G401 (cell line): ENCODE measurements around the gene MTHFS. TPM values are rescaled to one million over a fixed set of nuclear protein-coding genes. Genes with fewer than 3 reads are reported as not detected.
"Not testable (repeated sequence)": the region's sequence is repeated elsewhere in the genome, so short reads cannot be mapped to it uniquely, and the experiment has no call there.

Source experiments
- DNase-seq: peaks from one replicate; pipeline ENCODE4 v3.0.0-alpha.2; 2015; ENCODE audit warnings: low spot score
- in situ Hi-C: cut with HindIII; loops from 2 replicates; pipeline ENCODE4 v1.10.0; 2016; ENCODE audit warnings: low sequenced_read_pairs, mixed read lengths
- total RNA-seq: library from RNA; depleted of rRNA; stranded (reverse); fragments of >200 nt; shearing (Covaris generic); gene quantifications from 2 replicates; pipeline ENCODE4 v1.2.3, GENCODE V29; 2014; rRNA removed

Gene MTHFS
- 83.6 and 92.9 TPM in 2 replicates for total RNA-seq

GRCh38 chr15:79896634-79897379 lies at the start of gene MTHFS:
MTHFS (minus strand) TSS chr15:79897014; CDS start chr15:79896988, 26 bp downstream.
- in situ Hi-C loops = no loop called here
- peak; percentile 75 for DNase-seq

- no peak for DNase-seq
- in situ Hi-C loops = no loop called here
Observed at GRCh38 chr15:79944622-79945021, 47.8 kb upstream of the MTHFS start.

GRCh38 chr15:79943820-79944219 lies 47.0 kb upstream of the MTHFS start:
- in situ Hi-C loops = no loop called here
- DNase-seq = no peak

GRCh38 chr15:79942741-79943481 lies 46.1 kb upstream of the MTHFS start:
- DNase-seq = no peak
- in situ Hi-C loops = no loop called here

GRCh38 chr15:79939399-79939798 lies 42.6 kb upstream of the MTHFS start:
- in situ Hi-C loops = no loop called here

GRCh38 chr15:79938143-79938542 lies 41.3 kb upstream of the MTHFS start:
- no peak for DNase-seq
- in situ Hi-C loops = no loop called here

More at GRCh38 chr15:79939399-79939798, 42.6 kb upstream of the MTHFS start:
- DNase-seq = no peak

- in situ Hi-C loops = not testable (repeated sequence)
Observed at GRCh38 chr15:79935556-79936201, 38.9 kb upstream of the MTHFS start.

GRCh38 chr15:79933231-79933630 lies 36.4 kb upstream of the MTHFS start:
- DNase-seq = no peak
- in situ Hi-C loops = no loop called here

More at GRCh38 chr15:79935556-79936201, 38.9 kb upstream of the MTHFS start:
- not testable (repeated sequence) for DNase-seq

GRCh38 chr15:79932447-79932846 lies 35.6 kb upstream of the MTHFS start:
- no peak for DNase-seq
- in situ Hi-C loops = no loop called here

GRCh38 chr15:79930516-79930915 lies 33.7 kb upstream of the MTHFS start:
- in situ Hi-C loops = no loop called here
- no peak for DNase-seq

- in situ Hi-C loops = no loop called here
- no peak for DNase-seq
Observed at GRCh38 chr15:79929412-79929811, 32.6 kb upstream of the MTHFS start.

- in situ Hi-C loops, DNase-seq: not testable (repeated sequence)
Observed at GRCh38 chr15:79926116-79926515, 29.3 kb upstream of the MTHFS start.

- in situ Hi-C loops = no loop called here
- DNase-seq = no peak
Observed at GRCh38 chr15:79924379-79924778, 27.6 kb upstream of the MTHFS start.

GRCh38 chr15:79923515-79924169 lies 26.8 kb upstream of the MTHFS start:
- in situ Hi-C loops = no loop called here
- DNase-seq = peak; percentile 96

GRCh38 chr15:79923079-79923514 lies 26.3 kb upstream of the MTHFS start:
- in situ Hi-C loops = no loop called here
- DNase-seq = peak; percentile 57

GRCh38 chr15:79922512-79923078 lies 25.8 kb upstream of the MTHFS start:
- peak; percentile 22 for DNase-seq
- in situ Hi-C loops = no loop called here

GRCh38 chr15:79919749-79920511 lies 23.1 kb upstream of the MTHFS start:
- no peak for DNase-seq
- in situ Hi-C loops = no loop called here

GRCh38 chr15:79919090-79919748 lies 22.4 kb upstream of the MTHFS start:
- no peak for DNase-seq
- in situ Hi-C loops = no loop called here
